HG02973 (cell line): ENCODE data around the gene LDLRAD4.

Source experiments
- ATAC-seq: cut with Tn5 transposase; IDR thresholded peaks from one replicate; pipeline ENCODE4 v1.9.1; 2021; ENCODE audit warnings: moderate library complexity; ENCODE audit not compliant: unreplicated experiment

The LDLRAD4 gene

GRCh38 chr18:13420969-13421686 is 202.6 kb downstream of the LDLRAD4 start:
- ATAC-seq: no peak

GRCh38 chr18:13422541-13423147 is 204.1 kb downstream of the LDLRAD4 start:
- no peak for ATAC-seq

GRCh38 chr18:13423352-13423751 is 204.8 kb downstream of the LDLRAD4 start:
- ATAC-seq: no peak

GRCh38 chr18:13424363-13424762 is 205.8 kb downstream of the LDLRAD4 start:
- ATAC-seq: no peak

- ATAC-seq: no peak
These were observed 207.0 kb downstream of the LDLRAD4 start for GRCh38 chr18:13425357-13426091.

- ATAC-seq: no peak
These were observed 208.8 kb downstream of the LDLRAD4 start for GRCh38 chr18:13427354-13427753.

GRCh38 chr18:13428319-13428718 is 209.8 kb downstream of the LDLRAD4 start:
- ATAC-seq: no peak

- no peak for ATAC-seq
These were observed 210.5 kb downstream of the LDLRAD4 start for GRCh38 chr18:13429016-13429415.

- ATAC-seq: no peak
These were observed 211.4 kb downstream of the LDLRAD4 start for GRCh38 chr18:13429884-13430510.

- no peak for ATAC-seq
These were observed 212.1 kb downstream of the LDLRAD4 start for GRCh38 chr18:13430663-13431062.

- no peak for ATAC-seq
These were observed 213.3 kb downstream of the LDLRAD4 start for GRCh38 chr18:13431886-13432285.

- ATAC-seq: no peak
These were observed 214.6 kb downstream of the LDLRAD4 start for GRCh38 chr18:13433125-13433524.

- no peak for ATAC-seq
These were observed 215.1 kb downstream of the LDLRAD4 start for GRCh38 chr18:13433685-13434084.

- no peak for ATAC-seq
These were observed 216.3 kb downstream of the LDLRAD4 start for GRCh38 chr18:13434854-13435253.

GRCh38 chr18:13435586-13436333 is 217.2 kb downstream of the LDLRAD4 start:
- no peak for ATAC-seq

- ATAC-seq: no peak
These were observed 218.0 kb downstream of the LDLRAD4 start for GRCh38 chr18:13436576-13436975.

- no peak for ATAC-seq
These were observed 218.5 kb downstream of the LDLRAD4 start for GRCh38 chr18:13437034-13437433.

- no peak for ATAC-seq
These were observed 219.4 kb downstream of the LDLRAD4 start for GRCh38 chr18:13437796-13438506.

- ATAC-seq: no peak
These were observed 220.0 kb downstream of the LDLRAD4 start for GRCh38 chr18:13438507-13439056.

- ATAC-seq: no peak
These were observed 220.9 kb downstream of the LDLRAD4 start for GRCh38 chr18:13439461-13439860.
